IMR-90 (cell line): Measurements from ENCODE around the gene PSRC1.

Experiments used
- CTCF ChIP-seq: conservative IDR thresholded peaks from 2 replicates; pipeline ENCODE4 v1.5.1; 2012; ENCODE audit warnings: mild to moderate bottlenecking, low read depth, low read length, improper control_type of control experiment
- ELK1 ChIP-seq: fragments of 150-350 bp; IDR thresholded peaks from 2 replicates; pipeline ENCODE4 v1.6.1; 2016; ENCODE audit warnings: low read depth, mild to moderate bottlenecking, low read length, moderate library complexity, borderline replicate concordance
- FOS ChIP-seq: fragments of 150-350 bp; IDR thresholded peaks from 2 replicates; pipeline ENCODE4 v1.6.1; 2016; ENCODE audit warnings: low read depth, low read length
- MAZ ChIP-seq: IDR thresholded peaks from 2 replicates; pipeline ENCODE4 v1.6.1; 2012; ENCODE audit warnings: low read depth, mild to moderate bottlenecking, low read length, improper control_type of control experiment, moderate library complexity, borderline replicate concordance
- MXI1 ChIP-seq: IDR thresholded peaks from 2 replicates; pipeline ENCODE4 v1.6.1; 2012; ENCODE audit warnings: low read depth, mild to moderate bottlenecking, low read length, moderate library complexity, borderline replicate concordance
- POLR2A ChIP-seq: IDR thresholded peaks from 2 replicates; pipeline ENCODE4 v1.6.1; 2012; ENCODE audit warnings: mild to moderate bottlenecking, low read depth, low read length
- RAD21 ChIP-seq: IDR thresholded peaks from 2 replicates; pipeline ENCODE4 v1.6.1; 2012; ENCODE audit warnings: low read length, improper control_type of control experiment
- RFX5 ChIP-seq: IDR thresholded peaks from 2 replicates; pipeline ENCODE4 v1.8.0; 2012; ENCODE audit warnings: low read depth, mild to moderate bottlenecking, low read length, moderate library complexity
- SMC3 ChIP-seq: fragments of 150-350 bp; IDR thresholded peaks from 2 replicates; pipeline ENCODE4 v1.6.1; 2016; ENCODE audit warnings: low read depth, mild to moderate bottlenecking, antibody characterized with exemption, low read length, moderate library complexity
- USF2 ChIP-seq: fragments of 150-350 bp; IDR thresholded peaks from 2 replicates; pipeline ENCODE4 v1.6.1; 2017; ENCODE audit warnings: mild to moderate bottlenecking, antibody characterized with exemption, low read length, low read depth

- no peak for TF ChIP-seq SMC3
- TF ChIP-seq CTCF = no peak
- TF ChIP-seq RAD21 = no peak
- no peak for TF ChIP-seq POLR2A
- no peak for TF ChIP-seq ELK1
- no peak for TF ChIP-seq USF2
- TF ChIP-seq RFX5 = no peak
- TF ChIP-seq MXI1 = no peak
- no peak for TF ChIP-seq MAZ
- no peak for TF ChIP-seq FOS
These were observed 29.8 kb downstream of the PSRC1 start for GRCh38 chr1:109252893-109253802.
